Neuronal stem cell (in vitro differentiated cells): ENCODE data around the gene PCMTD2. TPM values are rescaled to one million over a fixed set of nuclear protein-coding genes. Genes with fewer than 3 reads are reported as not detected.

Experiments used
- DNase-seq: peaks from one replicate; pipeline ENCODE4 v3.0.0-alpha.2; 2013; ENCODE audit warnings: low spot score
- H2AFZ ChIP-seq: one replicate; pipeline ENCODE4 v1.6.1; 2013; ENCODE audit warnings: mild to moderate bottlenecking, low read length, inconsistent platforms
- H2AK5ac ChIP-seq: 2 replicates; pipeline ENCODE4 v1.6.1; 2013; ENCODE audit warnings: low read depth, mild to moderate bottlenecking, inconsistent platforms, low read length, moderate library complexity, mixed read lengths
- H2BK120ac ChIP-seq: 2 replicates; pipeline ENCODE4 v1.6.1; 2013; ENCODE audit warnings: low read depth, mild to moderate bottlenecking, inconsistent platforms, low read length, moderate library complexity, mixed read lengths
- H2BK12ac ChIP-seq: one replicate; pipeline ENCODE4 v1.6.1; 2013; ENCODE audit warnings: low read length, inconsistent platforms
- H2BK15ac ChIP-seq: 2 replicates; pipeline ENCODE4 v1.6.1; 2013; ENCODE audit warnings: mild to moderate bottlenecking, low read length, inconsistent platforms, mixed read lengths
- H2BK5ac ChIP-seq: one replicate; pipeline ENCODE4 v1.6.1; 2013; ENCODE audit warnings: inconsistent platforms, mild to moderate bottlenecking, low read length, moderate library complexity
- H3K14ac ChIP-seq: one replicate; pipeline ENCODE4 v1.6.1; 2013; ENCODE audit warnings: low read length, inconsistent platforms
- H3K18ac ChIP-seq: 2 replicates; pipeline ENCODE4 v1.6.1; 2013; ENCODE audit warnings: low read length, inconsistent platforms
- H3K23ac ChIP-seq: 2 replicates; pipeline ENCODE4 v1.6.1; 2013; ENCODE audit warnings: low read depth, mild to moderate bottlenecking, mixed read lengths, low read length, inconsistent platforms; ENCODE audit not compliant: poor library complexity
- H3K27ac ChIP-seq: replicated peaks from 3 replicates; pipeline ENCODE4 v1.5.1; 2013; ENCODE audit warnings: low read length, inconsistent platforms
- H3K27me3 ChIP-seq, 3 experiments: 2 replicates each; pipeline ENCODE4 v1.6.1; 2013; ENCODE audit warnings: low read length in 3 of 3, mild to moderate bottlenecking in 2 of 3, inconsistent platforms in 1 of 3, low read depth in 1 of 3, mixed read lengths in 1 of 3, moderate library complexity in 1 of 3; ENCODE audit not compliant: control insufficient read depth in 3 of 3, insufficient read depth in 3 of 3
- H3K36me3 ChIP-seq, 2 donors: replicated peaks in 1 of 2; 2 replicates each; pipeline ENCODE4 v1.6.1; 2013; ENCODE audit warnings: low read length in 2 of 2; ENCODE audit not compliant: control insufficient read depth in 2 of 2, insufficient read depth in 2 of 2
- H3K4ac ChIP-seq: 2 replicates; pipeline ENCODE4 v1.6.1; 2013; ENCODE audit warnings: inconsistent platforms, mild to moderate bottlenecking, low read length, moderate library complexity
- H3K4me1 ChIP-seq, 2 donors: 1 replicate in 1 of 2; 2 replicates in 1 of 2; pipeline ENCODE4 v1.6.1; 2013; ENCODE audit warnings: low read length in 2 of 2, low read depth in 1 of 2; ENCODE audit not compliant: control insufficient read depth in 2 of 2, insufficient read depth in 1 of 2
- H3K4me2 ChIP-seq: one replicate; pipeline ENCODE4 v1.6.1; 2013; ENCODE audit warnings: mild to moderate bottlenecking, low read length, inconsistent platforms; ENCODE audit not compliant: insufficient read depth, poor library complexity, severe bottlenecking
- H3K4me3 ChIP-seq, 2 donors: 2 replicates each; pipeline ENCODE4 v1.5.1; 2013; ENCODE audit warnings: low read length in 2 of 2, mild to moderate bottlenecking in 2 of 2, inconsistent platforms in 1 of 2, moderate library complexity in 1 of 2
- H3K79me1 ChIP-seq: one replicate; pipeline ENCODE4 v1.6.1; 2013; ENCODE audit warnings: low read depth, mild to moderate bottlenecking, inconsistent platforms, low read length, moderate library complexity
- H3K9ac ChIP-seq: one replicate; pipeline ENCODE4 v1.6.1; 2013; ENCODE audit warnings: mild to moderate bottlenecking, low read depth, low read length, inconsistent platforms; ENCODE audit not compliant: poor library complexity
- H3K9me3 ChIP-seq, 2 donors: replicated peaks in 1 of 2; 2 replicates each; pipeline versions ENCODE3 to v1.6.1; 2013; ENCODE audit warnings: low read length in 2 of 2, mild to moderate bottlenecking in 2 of 2, inconsistent platforms in 1 of 2, low read depth in 1 of 2, mixed read lengths in 1 of 2, moderate library complexity in 1 of 2; ENCODE audit not compliant: control insufficient read depth in 2 of 2, insufficient read depth in 1 of 2
- H4K8ac ChIP-seq: one replicate; pipeline ENCODE4 v1.6.1; 2013; ENCODE audit warnings: low read depth, mild to moderate bottlenecking, inconsistent platforms, low read length, moderate library complexity
- H4K91ac ChIP-seq: one replicate; pipeline ENCODE4 v1.6.1; 2013; ENCODE audit warnings: low read length, low read depth, mild to moderate bottlenecking, inconsistent platforms; ENCODE audit not compliant: poor library complexity
- WGBS, 2 donors: extraction: QIAGEN DNeasy Blood & Tissue Kit; methylation state at CpG; one replicate each; pipeline ENCODE4 v1.1.7; 2013; ENCODE audit warnings: missing lambda C conversion rate in 2 of 2, mixed read lengths in 1 of 2; ENCODE audit not compliant: insufficient read length in 2 of 2, insufficient replicate concordance in 1 of 2; ENCODE audit errors: extremely low coverage in 2 of 2; 5-methylcytosine and 5-hydroxymethylcytosine counted together
- polyA plus RNA-seq, 2 experiments: library from polyadenylated mRNA; stranded (reverse); fragments of 200-250 nt; gene quantifications; one replicate each; pipeline ENCODE4 v1.2.3, GENCODE V29; 2013

The PCMTD2 gene
- 40.9 TPM for polyA plus RNA-seq (2013, experiment 1 of 2)
- polyA plus RNA-seq (2013, experiment 2 of 2): 42.6 TPM

DNA sequence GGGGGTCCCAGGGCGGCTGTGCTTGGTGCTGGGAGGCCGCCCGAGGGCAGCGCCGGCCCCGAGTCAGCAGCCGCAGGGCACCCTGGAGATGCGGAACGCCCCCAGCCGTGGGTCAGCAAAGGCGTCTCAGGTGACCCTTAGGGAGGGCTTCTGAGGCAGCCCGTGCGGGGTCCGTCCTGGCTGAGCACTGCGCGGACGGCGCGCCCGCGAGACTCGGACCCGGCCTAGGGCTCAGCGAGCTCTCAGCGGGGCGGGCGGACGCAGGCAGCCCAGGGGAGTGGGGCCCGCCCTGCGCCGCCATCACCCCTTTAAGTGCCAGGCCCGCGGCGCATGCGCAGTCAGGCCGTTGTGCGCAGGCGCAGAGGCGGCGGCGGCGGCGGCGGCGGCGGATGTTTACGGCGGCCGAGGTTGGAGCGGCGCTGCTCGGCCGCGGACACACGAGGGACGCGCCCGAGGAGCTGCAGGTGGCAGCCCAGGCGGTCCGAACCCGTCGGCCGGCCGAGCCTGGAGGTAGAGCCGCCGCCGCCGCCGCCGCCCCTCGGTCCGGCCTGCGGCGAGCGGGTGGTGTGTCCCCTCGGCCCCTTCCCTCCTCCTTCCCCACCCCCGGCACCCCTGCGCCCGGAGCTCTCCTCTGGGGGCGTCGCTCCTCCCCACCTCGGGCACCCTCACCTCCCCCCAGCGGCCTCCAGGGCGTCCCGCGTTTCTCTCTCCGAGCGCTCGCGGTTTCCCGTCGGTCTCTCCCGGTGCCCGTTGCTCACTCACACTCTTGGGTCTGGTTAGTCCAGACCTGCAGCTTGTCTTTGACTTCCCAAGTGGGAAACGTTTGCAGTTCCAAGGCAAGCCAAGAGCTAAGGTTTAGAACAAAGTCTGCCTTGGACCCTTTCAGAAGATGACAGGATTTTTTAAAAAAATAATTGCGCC, at the start of gene PCMTD2:
TSS of gene PCMTD2 (plus strand) at position 388 of the 921 bp plus-strand sequence. CDS start 4,218 bp downstream, outside the sequence.
- Histone ChIP-seq H3K4me3 (peak within 1 kb of the TSS; percentile 92), H3K4me1 (peaks cover 7% of the 10 kb centered on the region in 2 donors), H4K8ac (peak within 1 kb of the TSS; percentile 45), H3K36me3 (peaks cover 3 to 8% of the 10 kb centered on the region in 2 donors), H3K79me1 (peaks cover 5% of the 10 kb centered on the region), H2BK12ac (no peak within 1 kb of the TSS), H2AFZ (peak within 1 kb of the TSS; percentile 99), H2BK15ac (peak within 1 kb of the TSS; percentile 27), H4K91ac (no peak within 1 kb of the TSS), H3K27ac (no peak within 1 kb of the TSS), H3K9ac (peak within 1 kb of the TSS; percentile 86), H3K18ac (peak within 1 kb of the TSS; percentile 86), H3K9me3 (no peaks in the 10 kb centered on the region), H3K27me3 (peaks cover 0 to 9% (median 0%) of the 10 kb centered on the region in 3 experiments), H2BK5ac (peak within 1 kb of the TSS; percentile 12), H3K23ac (peak within 1 kb of the TSS; percentile 76), H2AK5ac (peak within 1 kb of the TSS; percentile 30), H3K4me2 (peak within 1 kb of the TSS; percentile 71), H3K4ac (no peak within 1 kb of the TSS), H2BK120ac (peak within 1 kb of the TSS; percentile 68), H3K14ac (no peak within 1 kb of the TSS)
- DNase-seq: peak; percentile 90
- WGBS, 2 donors: no CpG with 5 or more reads among the region's 96 CpGs

DNA sequence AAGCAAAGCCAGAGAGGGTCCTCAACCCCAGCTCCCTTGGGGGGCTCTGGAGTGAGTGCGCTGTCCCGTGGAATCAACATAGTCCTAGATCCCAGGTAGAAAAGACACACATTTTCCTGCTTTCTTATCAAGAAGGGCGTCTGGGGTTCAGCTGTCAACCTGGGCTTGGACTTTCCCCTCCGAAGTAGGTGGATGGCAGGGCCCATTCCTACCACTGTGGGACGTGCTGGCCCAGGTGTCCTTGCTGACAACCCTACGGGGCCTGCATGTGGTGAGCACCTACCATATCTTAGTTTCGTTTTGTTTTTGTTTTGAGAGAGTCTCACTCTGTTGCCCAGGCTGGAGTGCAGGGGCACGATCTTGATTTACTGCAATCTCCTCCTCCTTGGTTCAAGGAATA, 48.9 kb upstream of the PCMTD2 start:
- no peak overlapping the region for H2BK120ac ChIP-seq
- H3K23ac ChIP-seq: no peak overlapping the region
- no peak overlapping the region for H3K14ac ChIP-seq
- no peaks in the 10 kb centered on the region for H3K9me3 ChIP-seq
- H4K8ac ChIP-seq: no peak overlapping the region
- no peak overlapping the region for H2BK5ac ChIP-seq
- peak overlapping the region; percentile 33 for H3K18ac ChIP-seq
- H3K27me3 ChIP-seq: peaks cover 0 to 29% (median 0%) of the 10 kb centered on the region in 3 experiments
- H4K91ac ChIP-seq: no peak overlapping the region
- H2AFZ ChIP-seq: no peak overlapping the region
- no peak for DNase-seq
- no peak overlapping the region for H3K4ac ChIP-seq
- no peak overlapping the region for H2BK12ac ChIP-seq
- H3K27ac ChIP-seq: no peak overlapping the region
- H3K4me3 ChIP-seq: no peak overlapping the region
- WGBS, 2 donors: no CpG with 5 or more reads among the region's 8 CpGs
- no peak overlapping the region for H2AK5ac ChIP-seq
- no peaks in the 10 kb centered on the region for H3K79me1 ChIP-seq
- peak overlapping the region; percentile 51 for H2BK15ac ChIP-seq
- peaks cover 0 to 14% of the 10 kb centered on the region in 2 donors for H3K4me1 ChIP-seq
- no peaks in the 10 kb centered on the region for H3K36me3 ChIP-seq
- H3K4me2 ChIP-seq: no peak overlapping the region
- no peak overlapping the region for H3K9ac ChIP-seq

GRCh38 chr20:64207641-64208590, 47.6 kb upstream of the PCMTD2 start:
- H3K9me3 ChIP-seq: no peaks in the 10 kb centered on the region
- no peak overlapping the region for H3K23ac ChIP-seq
- no peak overlapping the region for H2AFZ ChIP-seq
- H2BK12ac ChIP-seq: no peak overlapping the region
- H3K4me1 ChIP-seq: peaks cover 0 to 12% of the 10 kb centered on the region in 2 donors
- H3K4ac ChIP-seq: no peak overlapping the region
- H4K8ac ChIP-seq: no peak overlapping the region
- H3K18ac ChIP-seq: no peak overlapping the region
- no peak for DNase-seq
- no peak overlapping the region for H3K9ac ChIP-seq
- no peaks in the 10 kb centered on the region for H3K36me3 ChIP-seq
- H3K27ac ChIP-seq: no peak overlapping the region
- peak overlapping the region; percentile 5 for H2AK5ac ChIP-seq
- H3K79me1 ChIP-seq: no peaks in the 10 kb centered on the region
- no peak overlapping the region for H2BK120ac ChIP-seq
- no peak overlapping the region for H2BK15ac ChIP-seq
- no peak overlapping the region for H3K4me2 ChIP-seq
- peaks cover 0 to 29% (median 0%) of the 10 kb centered on the region in 3 experiments for H3K27me3 ChIP-seq
- peak overlapping the region; percentile 45 for H2BK5ac ChIP-seq
- WGBS, 2 donors: no CpG with 5 or more reads among the region's 25 CpGs
- peak overlapping the region; percentile 9 for H4K91ac ChIP-seq
- no peak overlapping the region for H3K14ac ChIP-seq
- H3K4me3 ChIP-seq: no peak overlapping the region
